NOMO-1 treated with DMSO at 0.1 percent for 48 hours (cell line): ENCODE results near the gene PRKD1.
"Not testable (repeated sequence)": the region's sequence is repeated elsewhere in the genome, so short reads cannot be mapped to it uniquely, and the experiment has no call there.

Experiments used
- DNase-seq: peaks from one replicate; lab custom pipeline; 2025; ENCODE audit not compliant: unreplicated experiment; lab: John Stamatoyannopoulos, UW

The PRKD1 gene

DNA sequence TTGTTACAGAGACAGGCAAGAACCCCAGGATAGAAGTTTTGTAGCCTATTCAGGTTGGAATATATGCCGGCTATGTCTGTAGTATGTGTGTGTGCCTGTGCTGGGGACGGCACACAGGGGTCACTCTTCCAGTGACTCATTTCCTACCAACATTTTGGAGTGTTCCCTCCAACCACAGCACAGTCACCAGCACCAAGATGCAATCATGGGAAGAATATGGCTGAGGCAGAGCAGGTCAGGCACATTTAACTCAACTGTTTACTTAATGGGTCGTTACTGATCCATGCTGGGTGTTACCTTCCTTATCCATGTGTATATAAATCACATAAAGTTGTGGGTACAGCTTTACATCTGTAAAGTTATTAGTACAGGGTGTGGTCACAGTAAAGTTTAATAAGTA lies 178.3 kb downstream of the PRKD1 start:
- no peak for DNase-seq

DNA sequence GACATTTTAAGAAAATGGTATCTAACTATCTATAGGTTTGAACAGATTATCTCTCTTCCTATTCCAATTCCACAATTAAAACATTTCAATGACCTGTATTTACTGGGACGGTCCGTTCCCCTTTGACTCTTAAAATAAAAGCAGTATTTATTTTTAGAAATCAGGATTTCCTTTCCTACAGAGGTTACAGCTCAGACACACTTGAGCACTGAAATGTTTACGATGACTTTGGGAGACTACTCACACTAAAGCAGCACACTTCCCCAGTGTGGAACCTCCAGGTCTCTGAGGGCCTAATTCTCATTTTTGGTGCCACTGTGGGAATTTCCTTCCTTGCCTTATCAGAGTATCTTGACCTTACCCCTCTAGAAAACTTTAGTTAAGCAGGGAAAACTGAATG lies 181.8 kb downstream of the PRKD1 start:
- no peak for DNase-seq

DNA sequence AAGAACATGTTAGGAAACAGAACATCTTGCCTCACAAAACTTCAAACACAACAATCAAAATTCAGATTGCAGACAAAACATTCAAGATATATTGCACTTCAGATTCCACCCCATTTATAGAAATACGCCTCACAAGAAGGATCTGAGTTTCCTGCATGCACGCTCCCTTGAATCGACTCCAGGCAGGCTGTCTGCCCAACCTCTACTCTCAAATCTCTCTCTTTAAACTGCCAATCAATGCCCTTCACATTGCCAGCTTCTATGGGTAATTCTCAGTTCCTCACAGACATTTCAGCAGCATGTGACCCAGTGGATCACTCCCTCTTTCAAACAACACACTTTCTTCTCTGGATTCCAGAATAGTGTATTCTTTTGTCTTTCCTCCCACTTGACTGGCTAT lies 184.1 kb downstream of the PRKD1 start:
- DNase-seq: no peak

GRCh38 chr14:29741909-29742401 lies 185.7 kb downstream of the PRKD1 start:
- DNase-seq: no peak

GRCh38 chr14:29740491-29740890 lies 187.2 kb downstream of the PRKD1 start:
- DNase-seq: no peak

GRCh38 chr14:29738950-29739349 lies 188.7 kb downstream of the PRKD1 start:
- DNase-seq: no peak

DNA sequence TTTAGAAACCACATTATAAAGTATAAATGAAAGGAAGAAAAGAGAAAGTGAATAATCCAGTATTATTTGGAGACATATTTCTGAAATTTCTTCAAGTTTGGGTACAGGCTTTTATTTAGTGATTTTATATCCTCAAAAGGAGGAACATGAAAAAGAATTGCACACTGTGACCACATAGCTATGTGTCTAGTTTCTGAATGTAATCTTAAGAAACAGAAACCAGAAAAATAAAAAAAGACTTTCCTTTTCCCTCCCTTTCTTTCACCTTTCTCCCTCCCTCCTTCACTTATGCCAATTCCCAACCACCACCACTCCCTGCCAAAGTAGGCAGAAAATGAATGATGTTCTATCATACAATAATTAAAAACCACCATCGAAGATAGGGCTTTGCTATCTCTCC lies 189.6 kb downstream of the PRKD1 start:
- DNase-seq: no peak

GRCh38 chr14:29735459-29735858 lies 192.2 kb downstream of the PRKD1 start:
- no peak for DNase-seq

- DNase-seq: no peak
Measured at GRCh38 chr14:29734732-29735131, 192.9 kb downstream of the PRKD1 start.

DNA sequence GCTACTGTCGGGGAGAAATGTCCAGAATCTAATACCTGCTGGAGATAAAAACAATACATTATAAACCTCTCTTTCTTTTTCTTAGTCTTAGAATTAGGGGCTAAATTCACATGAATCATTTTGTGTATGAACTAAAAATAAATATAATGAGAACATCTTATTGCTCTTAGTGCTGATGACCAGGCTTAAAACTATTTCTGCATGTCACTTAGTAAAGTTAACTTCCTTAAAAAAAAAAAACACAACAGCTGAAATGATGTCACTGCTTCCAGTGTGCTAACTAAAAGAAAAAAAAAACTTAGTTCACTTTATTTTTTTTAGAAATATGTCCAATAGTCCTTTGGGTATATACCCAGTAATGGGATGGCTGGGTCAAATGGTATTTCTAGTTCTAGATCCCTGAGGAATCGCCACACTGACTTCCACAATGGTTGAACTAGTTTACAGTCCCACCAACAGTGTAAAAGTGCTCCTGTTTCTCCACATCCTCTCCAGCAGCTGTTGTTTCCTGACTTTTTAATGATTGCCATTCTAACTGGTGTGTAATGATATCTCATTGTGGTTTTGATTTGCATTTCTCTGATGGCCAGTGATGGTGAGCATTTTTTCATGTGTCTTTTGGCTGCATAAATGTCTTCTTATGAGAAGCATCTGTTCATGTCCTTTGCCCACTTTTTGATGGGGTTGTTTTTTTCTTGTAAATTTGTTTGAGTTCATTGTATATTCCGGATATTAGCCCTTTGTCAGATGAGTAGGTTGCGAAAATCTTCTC lies 200.9 kb downstream of the PRKD1 start:
- not testable (repeated sequence) for DNase-seq

GRCh38 chr14:29724991-29725390 lies 202.7 kb downstream of the PRKD1 start:
- no peak for DNase-seq

DNA sequence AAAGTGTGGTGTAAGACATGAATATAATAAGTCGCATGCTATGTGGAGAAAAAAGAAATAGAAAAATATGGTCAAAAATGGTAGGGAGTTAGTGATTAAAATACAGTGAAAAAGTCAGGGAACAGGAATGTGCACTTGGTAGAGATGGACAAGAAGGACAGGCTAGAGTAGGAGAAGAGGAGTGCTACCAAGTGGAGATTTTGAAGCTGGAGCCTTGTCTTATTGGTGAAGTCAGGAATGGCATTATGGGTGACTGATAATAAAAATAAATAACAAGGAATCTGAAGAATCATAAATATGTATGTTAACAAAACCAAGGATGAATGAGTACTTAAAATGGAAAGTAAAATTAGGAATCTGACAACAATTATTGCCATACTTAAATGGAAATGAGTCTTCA lies 204.8 kb downstream of the PRKD1 start:
- DNase-seq: no peak

- no peak for DNase-seq
Measured at GRCh38 chr14:29721586-29721985, 206.1 kb downstream of the PRKD1 start.

DNA sequence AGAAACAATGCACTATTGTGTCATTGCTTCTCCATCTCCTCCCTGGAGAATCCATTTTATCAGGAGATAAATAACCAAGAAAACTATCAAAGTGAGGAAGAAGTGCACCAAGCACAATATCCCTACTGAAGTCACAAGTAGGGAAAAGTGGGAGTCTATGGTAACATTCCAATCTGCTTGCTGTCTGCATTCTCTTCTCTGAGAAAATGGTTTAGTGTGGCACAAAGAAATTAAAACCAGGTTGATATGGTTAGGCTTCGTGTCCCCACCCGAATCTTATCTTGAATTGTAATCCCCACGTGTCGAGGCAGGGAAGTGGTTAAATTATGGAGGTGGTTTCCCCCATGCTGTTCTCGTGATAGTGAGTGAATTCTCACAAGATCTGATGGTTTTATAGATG lies 209.7 kb downstream of the PRKD1 start:
- DNase-seq: no peak

GRCh38 chr14:29716150-29716549 lies 211.5 kb downstream of the PRKD1 start:
- DNase-seq: no peak

- no peak for DNase-seq
Measured at GRCh38 chr14:29712601-29713000, 215.0 kb downstream of the PRKD1 start.

DNA sequence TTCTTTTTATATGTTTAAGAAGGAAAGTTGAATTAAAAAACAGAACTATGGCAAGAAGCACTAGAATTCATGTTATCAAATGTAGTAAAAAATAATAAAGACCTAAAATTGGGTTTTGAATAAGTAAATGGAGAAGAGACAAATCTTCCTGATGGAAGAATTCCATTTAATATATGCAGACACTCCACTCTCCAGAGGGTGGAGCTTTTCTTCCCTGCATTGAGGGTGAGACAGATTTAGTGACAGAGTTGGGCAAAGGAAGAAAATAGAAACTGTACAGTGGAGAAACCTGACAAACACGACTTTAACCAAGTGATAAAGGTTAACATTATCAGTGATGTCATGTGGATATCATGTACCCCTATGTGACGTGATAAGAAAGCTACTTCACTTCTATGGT lies 217.6 kb downstream of the PRKD1 start:
- DNase-seq: no peak

DNA sequence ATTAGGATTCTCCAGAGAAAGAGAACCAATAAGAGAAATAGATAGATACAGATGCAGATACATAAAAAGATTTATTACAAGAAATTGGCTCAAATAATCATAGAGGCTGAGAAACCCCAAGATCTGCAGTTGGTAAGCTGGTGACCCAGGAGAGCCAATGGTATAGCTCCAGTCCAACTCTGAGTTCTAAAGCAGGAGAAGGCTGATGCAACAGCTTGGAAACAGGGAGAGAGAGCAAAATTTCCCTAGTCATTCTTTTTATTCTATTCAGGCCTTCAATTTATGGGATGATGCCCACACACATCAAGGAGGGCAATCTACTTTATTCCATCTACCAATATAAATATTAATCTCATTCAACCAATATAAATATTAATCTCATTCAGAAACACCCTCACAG lies 218.2 kb downstream of the PRKD1 start:
- no peak for DNase-seq

- DNase-seq: no peak
Measured at GRCh38 chr14:29706700-29707099, 220.9 kb downstream of the PRKD1 start.

- no peak for DNase-seq
Measured at GRCh38 chr14:29705801-29706200, 221.8 kb downstream of the PRKD1 start.

GRCh38 chr14:29689597-29689996 lies 238.1 kb downstream of the PRKD1 start:
- not testable (repeated sequence) for DNase-seq

DNA sequence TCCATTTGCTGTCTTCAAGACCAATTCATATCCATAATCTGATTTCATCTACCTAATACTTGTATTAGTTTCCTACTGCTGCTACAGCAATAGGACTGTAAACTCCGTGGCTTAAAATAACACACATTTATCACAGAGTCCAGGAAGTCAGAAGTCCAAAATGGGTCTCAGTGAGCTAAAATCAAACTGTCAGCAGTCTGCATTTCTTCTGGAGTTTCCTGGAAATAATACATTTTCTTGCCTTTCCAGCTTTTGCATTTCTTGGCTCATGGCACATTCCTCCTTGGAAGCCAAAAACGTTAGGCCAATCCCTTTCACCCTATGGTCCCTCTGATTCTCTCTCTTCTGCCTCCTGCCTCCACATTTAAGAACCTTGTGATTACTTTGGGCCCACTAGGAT lies 239.8 kb downstream of the PRKD1 start:
- no peak for DNase-seq
